Measurements from ENCODE around the gene AUTS2.

Gene AUTS2

GRCh38 chr7:69657331-69657730 is 59.1 kb downstream of the AUTS2 start:
- H3K4me3 ChIP-seq (ENCODE audit: low read depth, low read length): no peak overlapping the region
- no peak for DNase-seq (ENCODE audit: low read depth)
- no peak for TF ChIP-seq CTCF (IDR thresholded peaks at IDR 0.05; ENCODE audit: control insufficient read depth, extremely low read depth, insufficient read depth)

GRCh38 chr7:69657985-69658384 is 59.7 kb downstream of the AUTS2 start:
- no peak for TF ChIP-seq CTCF (IDR thresholded peaks at IDR 0.05; ENCODE audit: control insufficient read depth, extremely low read depth, insufficient read depth)
- H3K4me3 ChIP-seq (ENCODE audit: low read depth, low read length): no peak overlapping the region
- DNase-seq (ENCODE audit: low read depth): no peak

GRCh38 chr7:69659983-69660382 is 61.7 kb downstream of the AUTS2 start:
- TF ChIP-seq CTCF (IDR thresholded peaks at IDR 0.05; ENCODE audit: control insufficient read depth, extremely low read depth, insufficient read depth): no peak
- no peak for DNase-seq (ENCODE audit: low read depth)
- H3K4me3 ChIP-seq (ENCODE audit: low read depth, low read length): no peak overlapping the region

- TF ChIP-seq CTCF (IDR thresholded peaks at IDR 0.05; ENCODE audit: control insufficient read depth, extremely low read depth, insufficient read depth): no peak
Measured at GRCh38 chr7:69661342-69661741, 63.1 kb downstream of the AUTS2 start.

GRCh38 chr7:69663911-69664832 is 65.9 kb downstream of the AUTS2 start:
- DNase-seq (ENCODE audit: low read depth): no peak
- TF ChIP-seq CTCF (IDR thresholded peaks at IDR 0.05; ENCODE audit: control insufficient read depth, extremely low read depth, insufficient read depth): no peak

More at GRCh38 chr7:69661342-69661741, 63.1 kb downstream of the AUTS2 start:
- H3K4me3 ChIP-seq (ENCODE audit: low read depth, low read length): no peak overlapping the region
- no peak for DNase-seq (ENCODE audit: low read depth)

GRCh38 chr7:69665369-69665768 is 67.1 kb downstream of the AUTS2 start:
- DNase-seq (ENCODE audit: low read depth): no peak
- H3K4me3 ChIP-seq (ENCODE audit: low read depth, low read length): no peak overlapping the region
- no peak for TF ChIP-seq CTCF (IDR thresholded peaks at IDR 0.05; ENCODE audit: control insufficient read depth, extremely low read depth, insufficient read depth)

More at GRCh38 chr7:69663911-69664832, 65.9 kb downstream of the AUTS2 start:
- no peak overlapping the region for H3K4me3 ChIP-seq (ENCODE audit: low read depth, low read length)

Measured in LNCaP clone FGC (cell line).